GM23248 (cell line): ENCODE measurements around the gene NPSR1.

Source experiments
- EZH2 ChIP-seq: fragments of 200-600 bp; sonication (generic); IDR thresholded peaks from 2 replicates; pipeline ENCODE4 v1.6.1; 2018; ENCODE audit warnings: antibody characterized with exemption, mild to moderate bottlenecking; ENCODE audit not compliant: insufficient read depth, poor library complexity, severe bottlenecking
- EZH2phosphoT487 ChIP-seq: fragments of 200-600 bp; sonication (generic); IDR thresholded peaks from 2 replicates; pipeline ENCODE4 v1.6.1; 2018; ENCODE audit warnings: antibody characterized with exemption, moderate library complexity, mild to moderate bottlenecking, low read depth; ENCODE audit not compliant: insufficient read depth

- TF ChIP-seq EZH2 (no peak), EZH2phosphoT487 (no peak)
These were observed 37.6 kb upstream of the NPSR1 start for GRCh38 chr7:34620425-34620824.
